Gastroesophageal sphincter (tissue), 4 donors: Measurements from ENCODE around the gene TBC1D10A. TPM values are rescaled to one million over a fixed set of nuclear protein-coding genes. Genes with fewer than 3 reads are reported as not detected.
A peak's percentile ranks its signal among the peaks of the same experiment; 100 is the strongest.

ENCODE experiments used
- ATAC-seq: fragments of 150-250 bp; one replicate; pipeline ENCODE4 v1.9.1; 2016; ENCODE audit warnings: mild to moderate bottlenecking, moderate library complexity
- H3K27ac ChIP-seq, 4 donors: fragments of 200-600 bp; sonication (generic) in 3 of 4; 1 replicate in 3 of 4; 2 replicates in 1 of 4; pipeline ENCODE4 v1.5.1; 2016 to 2019
- H3K27me3 ChIP-seq: fragments of 200-600 bp; sonication (generic); one replicate; pipeline ENCODE4 v1.5.1; 2019
- H3K36me3 ChIP-seq, 2 donors: fragments of 200-600 bp; sonication (generic); one replicate each; pipeline ENCODE4 v1.5.1; 2019; ENCODE audit warnings: control low read depth in 1 of 2
- H3K4me1 ChIP-seq, 3 donors: fragments of 200-600 bp; sonication (generic); 1 replicate in 2 of 3; 2 replicates in 1 of 3; pipeline ENCODE4 v1.5.1; 2016 to 2019; ENCODE audit warnings: control low read depth in 2 of 3
- H3K4me3 ChIP-seq, 2 donors: fragments of 200-600 bp; sonication (generic); one replicate each; pipeline ENCODE4 v1.5.1; 2019; ENCODE audit warnings: mild to moderate bottlenecking in 1 of 2, moderate library complexity in 1 of 2
- H3K9me3 ChIP-seq, 3 donors: fragments of 200-600 bp; sonication (generic); one replicate each; pipeline ENCODE4 v1.5.1; 2017 to 2019; ENCODE audit warnings: control low read depth in 2 of 3
- CTCF ChIP-seq, 4 experiments: fragments of 200-600 bp in 2 of 4; fragments of 450-650 bp in 2 of 4; sonication (generic) in 1 of 4; IDR thresholded peaks; one replicate each; pipeline ENCODE4 v1.5.1; 2017 to 2019; ENCODE audit warnings: antibody characterized with exemption in 4 of 4, mild to moderate bottlenecking in 2 of 4, moderate library complexity in 2 of 4
- EP300 ChIP-seq: sonication (generic); formaldehyde crosslinking; IDR thresholded peaks from one replicate; pipeline ENCODE4 v1.6.1; 2017; ENCODE audit warnings: antibody characterized with exemption, mild to moderate bottlenecking
- POLR2A ChIP-seq, 2 donors: fragments of 450-650 bp; IDR thresholded peaks; one replicate each; pipeline ENCODE4 v1.6.1; 2017; ENCODE audit warnings: antibody characterized with exemption in 2 of 2, mild to moderate bottlenecking in 2 of 2, moderate library complexity in 1 of 2
- POLR2AphosphoS5 ChIP-seq: sonication (generic); formaldehyde crosslinking; IDR thresholded peaks from one replicate; pipeline ENCODE4 v1.6.1; 2017; ENCODE audit warnings: antibody characterized with exemption
- WGBS, 2 donors: methylation state at CpG; one replicate each; pipeline ENCODE4 v1.1.5; 2018; ENCODE audit warnings: low coverage in 1 of 2; 5-methylcytosine and 5-hydroxymethylcytosine counted together
- total RNA-seq, 4 donors: library from RNA; depleted of rRNA; stranded (reverse); fragments of >200 nt; gene quantifications; one replicate each; pipeline ENCODE4 v1.1.0, GENCODE V29; 2016

The TBC1D10A gene
- total RNA-seq, 4 donors from 2014 or later = 25.3 to 30.8 (median 26.0) TPM

GRCh38 chr22:30251711-30252110, 75.0 kb downstream of the TBC1D10A start:
- Histone ChIP-seq H3K27me3 (peaks cover 33% of the 10 kb centered on the region), H3K4me3 (no peak overlapping the region), H3K9me3 (no peaks in the 10 kb centered on the region), H3K4me1 (peaks cover 0 to 36% (median 10%) of the 10 kb centered on the region in 3 donors), H3K27ac (peak overlapping the region in 1 of 4 donors; percentile 43), H3K36me3 (no peaks in the 10 kb centered on the region)
- ATAC-seq = no peak
- TF ChIP-seq POLR2AphosphoS5 (no peak), POLR2A (IDR thresholded peaks at IDR 0.05) (no peak), CTCF (IDR thresholded peaks at IDR 0.05) (no peak), EP300 (no peak)
- 30% methylated on average over 2 of the region's 10 CpGs; no CpG with 5 or more reads in 1 of the 2 donors for WGBS, 2 donors

GRCh38 chr22:30250661-30251267, 76.0 kb downstream of the TBC1D10A start:
- 100% methylated on average over 1 of the region's 12 CpGs; no CpG with 5 or more reads in 1 of the 2 donors for WGBS, 2 donors

GRCh38 chr22:30250039-30250565, 76.6 kb downstream of the TBC1D10A start:
- Histone ChIP-seq H3K27ac (peak overlapping the region in 1 of 4 donors; percentile 43), H3K9me3 (no peaks in the 10 kb centered on the region), H3K4me1 (peaks cover 0 to 39% (median 21%) of the 10 kb centered on the region in 3 donors), H3K27me3 (peaks cover 49% of the 10 kb centered on the region), H3K36me3 (no peaks in the 10 kb centered on the region), H3K4me3 (no peak overlapping the region)
- no peak for ATAC-seq
- 100% methylated on average over 1 of the region's 3 CpGs; no CpG with 5 or more reads in 1 of the 2 donors for WGBS, 2 donors
- TF ChIP-seq CTCF (IDR thresholded peaks at IDR 0.05) = no peak
- TF ChIP-seq POLR2A (IDR thresholded peaks at IDR 0.05) = no peak
- no peak for TF ChIP-seq POLR2AphosphoS5
- TF ChIP-seq EP300 = no peak

More at GRCh38 chr22:30250661-30251267, 76.0 kb downstream of the TBC1D10A start:
- no peak overlapping the region for H3K4me3 ChIP-seq
- no peaks in the 10 kb centered on the region for H3K9me3 ChIP-seq
- H3K36me3 ChIP-seq = no peaks in the 10 kb centered on the region
- TF ChIP-seq POLR2AphosphoS5 = no peak
- no peak for TF ChIP-seq EP300
- TF ChIP-seq POLR2A (IDR thresholded peaks at IDR 0.05) = no peak
- TF ChIP-seq CTCF (IDR thresholded peaks at IDR 0.05) = no peak
- H3K27ac ChIP-seq = peak overlapping the region in 1 of 4 donors; percentile 43
- peaks cover 0 to 37% (median 18%) of the 10 kb centered on the region in 3 donors for H3K4me1 ChIP-seq
- no peak for ATAC-seq
- peaks cover 42% of the 10 kb centered on the region for H3K27me3 ChIP-seq

GRCh38 chr22:30249049-30250038, 77.4 kb downstream of the TBC1D10A start:
- no peaks in the 10 kb centered on the region for H3K36me3 ChIP-seq
- H3K27me3 ChIP-seq = peaks cover 54% of the 10 kb centered on the region
- peaks cover 0 to 39% (median 21%) of the 10 kb centered on the region in 3 donors for H3K4me1 ChIP-seq
- WGBS, 2 donors = 90 to 92% methylated on average over 2 to 6 of the region's 27 CpGs
- TF ChIP-seq POLR2AphosphoS5 = no peak
- no peak for TF ChIP-seq CTCF (IDR thresholded peaks at IDR 0.05)
- TF ChIP-seq EP300 = no peak
- no peak for TF ChIP-seq POLR2A (IDR thresholded peaks at IDR 0.05)
- H3K4me3 ChIP-seq = no peak overlapping the region
- H3K9me3 ChIP-seq = no peaks in the 10 kb centered on the region
- H3K27ac ChIP-seq = peak overlapping the region in 2 of 4 donors; percentile 22 to 67
- ATAC-seq = peak; percentile 74
